Stimulated activated naive CD8-positive, alpha-beta T cell treated with anti-CD3 and anti-CD28 coated beads, Interleukin-15, amount 100 ng/mL, for 72 hours (primary cell): ENCODE results near the gene PGS1.
"Not testable (repeated sequence)": the region's sequence is repeated elsewhere in the genome, so short reads cannot be mapped to it uniquely, and the experiment has no call there.

Experiments used
- ATAC-seq: fragments of 150-1000 bp; cut with Tn5 transposase; 2 replicates; pipeline ENCODE4 v1.10.0; 2021; ENCODE audit warnings: mild to moderate bottlenecking, moderate library complexity
- DNase-seq, 2 donors: peaks; one replicate each; pipeline ENCODE4 v3.0.0; 2021 to 2022
- H3K27ac Mint-ChIP-seq, 2 donors: one replicate each; pipeline ENCODE4 v1.8.0; 2022; ENCODE audit warnings: mild to moderate bottlenecking in 2 of 2, mixed read lengths in 2 of 2, moderate library complexity in 2 of 2
- H3K27me3 Mint-ChIP-seq: one replicate; pipeline ENCODE4 v1.8.0; 2022; ENCODE audit warnings: mixed read lengths
- H3K4me1 Mint-ChIP-seq: one replicate; pipeline ENCODE4 v1.8.0; 2022; ENCODE audit warnings: mild to moderate bottlenecking, mixed read lengths
- H3K4me3 Mint-ChIP-seq, 2 donors: one replicate each; pipeline ENCODE4 v1.8.0; 2022; ENCODE audit warnings: mild to moderate bottlenecking in 2 of 2, mixed read lengths in 2 of 2, moderate library complexity in 1 of 2
- H3K9me3 Mint-ChIP-seq, 2 donors: one replicate each; pipeline ENCODE4 v1.8.0; 2022; ENCODE audit warnings: mixed read lengths in 2 of 2

PGS1 gene

GRCh38 chr17:78446833-78447232 lies 68.4 kb downstream of the PGS1 start:
- no peak for DNase-seq
- no peaks in the 10 kb centered on the region for H3K9me3 Mint-ChIP-seq
- H3K4me1 Mint-ChIP-seq = peaks cover 7% of the 10 kb centered on the region
- no peaks in the 10 kb centered on the region for H3K27me3 Mint-ChIP-seq
- no peak for ATAC-seq
- no peak overlapping the region for H3K27ac Mint-ChIP-seq
- no peak overlapping the region for H3K4me3 Mint-ChIP-seq

- DNase-seq (no peak), ATAC-seq (no peak)
- Mint-ChIP-seq H3K27ac (no peak overlapping the region), H3K4me1 (peaks cover 7% of the 10 kb centered on the region), H3K9me3 (no peaks in the 10 kb centered on the region), H3K4me3 (no peak overlapping the region), H3K27me3 (no peaks in the 10 kb centered on the region)
These were observed 70.0 kb downstream of the PGS1 start for GRCh38 chr17:78448356-78448993.

- Mint-ChIP-seq H3K9me3 (no peaks in the 10 kb centered on the region), H3K4me3 (no peak overlapping the region)
- ATAC-seq = no peak
These were observed 71.6 kb downstream of the PGS1 start for GRCh38 chr17:78449983-78450595.

GRCh38 chr17:78450696-78451345 lies 72.4 kb downstream of the PGS1 start:
- ATAC-seq (no peak), DNase-seq (no peak)
- H3K4me3 Mint-ChIP-seq = no peak overlapping the region
- H3K4me1 Mint-ChIP-seq = peaks cover 7% of the 10 kb centered on the region
- no peak overlapping the region for H3K27ac Mint-ChIP-seq
- H3K9me3 Mint-ChIP-seq = no peaks in the 10 kb centered on the region
- no peaks in the 10 kb centered on the region for H3K27me3 Mint-ChIP-seq

More at GRCh38 chr17:78449983-78450595, 71.6 kb downstream of the PGS1 start:
- no peak overlapping the region for H3K27ac Mint-ChIP-seq
- peaks cover 7% of the 10 kb centered on the region for H3K4me1 Mint-ChIP-seq
- no peaks in the 10 kb centered on the region for H3K27me3 Mint-ChIP-seq
- no peak for DNase-seq

- Mint-ChIP-seq H3K4me3 (no peak overlapping the region), H3K27me3 (no peaks in the 10 kb centered on the region), H3K27ac (peak overlapping the region in 1 of 2 donors; percentile 55), H3K4me1 (peaks cover 7% of the 10 kb centered on the region), H3K9me3 (no peaks in the 10 kb centered on the region)
- no peak for DNase-seq
- no peak for ATAC-seq
These were observed 73.3 kb downstream of the PGS1 start for GRCh38 chr17:78451753-78452152.

- DNase-seq (no peak), ATAC-seq (no peak)
- no peaks in the 10 kb centered on the region for H3K9me3 Mint-ChIP-seq
- no peak overlapping the region for H3K4me3 Mint-ChIP-seq
- H3K4me1 Mint-ChIP-seq = peaks cover 7% of the 10 kb centered on the region
- H3K27me3 Mint-ChIP-seq = no peaks in the 10 kb centered on the region
- no peak overlapping the region for H3K27ac Mint-ChIP-seq
These were observed 75.9 kb downstream of the PGS1 start for GRCh38 chr17:78454346-78454745.

- Mint-ChIP-seq H3K9me3 (no peaks in the 10 kb centered on the region), H3K4me1 (no peaks in the 10 kb centered on the region), H3K27ac (no peak overlapping the region), H3K27me3 (no peaks in the 10 kb centered on the region), H3K4me3 (no peak overlapping the region)
- no peak for DNase-seq
- ATAC-seq = no peak
These were observed 79.6 kb downstream of the PGS1 start for GRCh38 chr17:78458091-78458490.

GRCh38 chr17:78458736-78459335 lies 80.4 kb downstream of the PGS1 start:
- no peaks in the 10 kb centered on the region for H3K9me3 Mint-ChIP-seq
- no peak for ATAC-seq
- no peak overlapping the region for H3K4me3 Mint-ChIP-seq
- DNase-seq = no peak
- no peaks in the 10 kb centered on the region for H3K27me3 Mint-ChIP-seq
- peak overlapping the region in 1 of 2 donors; percentile 19 for H3K27ac Mint-ChIP-seq
- no peaks in the 10 kb centered on the region for H3K4me1 Mint-ChIP-seq

GRCh38 chr17:78459696-78460095 lies 81.2 kb downstream of the PGS1 start:
- no peaks in the 10 kb centered on the region for H3K9me3 Mint-ChIP-seq
- no peak for DNase-seq

GRCh38 chr17:78460176-78460675 lies 81.8 kb downstream of the PGS1 start:
- H3K4me3 Mint-ChIP-seq = no peak overlapping the region
- H3K27ac Mint-ChIP-seq = no peak overlapping the region
- DNase-seq (no peak), ATAC-seq (no peak)
- no peaks in the 10 kb centered on the region for H3K9me3 Mint-ChIP-seq
- no peaks in the 10 kb centered on the region for H3K4me1 Mint-ChIP-seq
- no peaks in the 10 kb centered on the region for H3K27me3 Mint-ChIP-seq

More at GRCh38 chr17:78459696-78460095, 81.2 kb downstream of the PGS1 start:
- H3K27me3 Mint-ChIP-seq = no peaks in the 10 kb centered on the region
- H3K4me1 Mint-ChIP-seq = no peaks in the 10 kb centered on the region
- H3K27ac Mint-ChIP-seq = no peak overlapping the region
- no peak overlapping the region for H3K4me3 Mint-ChIP-seq
- no peak for ATAC-seq

- H3K27ac Mint-ChIP-seq = no peak overlapping the region
- no peaks in the 10 kb centered on the region for H3K9me3 Mint-ChIP-seq
- H3K27me3 Mint-ChIP-seq = no peaks in the 10 kb centered on the region
- ATAC-seq (no peak), DNase-seq (no peak)
- no peaks in the 10 kb centered on the region for H3K4me1 Mint-ChIP-seq
- H3K4me3 Mint-ChIP-seq = no peak overlapping the region
These were observed 82.7 kb downstream of the PGS1 start for GRCh38 chr17:78460951-78461798.

- Mint-ChIP-seq H3K27ac (no peak overlapping the region), H3K4me3 (no peak overlapping the region), H3K27me3 (no peaks in the 10 kb centered on the region), H3K4me1 (no peaks in the 10 kb centered on the region), H3K9me3 (no peaks in the 10 kb centered on the region)
- DNase-seq (no peak), ATAC-seq (no peak)
These were observed 83.3 kb downstream of the PGS1 start for GRCh38 chr17:78461799-78462053.

- H3K27me3 Mint-ChIP-seq = no peaks in the 10 kb centered on the region
- ATAC-seq (no peak), DNase-seq (no peak)
These were observed 83.7 kb downstream of the PGS1 start for GRCh38 chr17:78462148-78462547.

GRCh38 chr17:78466109-78466785 lies 87.8 kb downstream of the PGS1 start:
- H3K9me3 Mint-ChIP-seq, H3K27me3 Mint-ChIP-seq, H3K27ac Mint-ChIP-seq, H3K4me1 Mint-ChIP-seq, H3K4me3 Mint-ChIP-seq, DNase-seq, ATAC-seq: not testable (repeated sequence)

More at GRCh38 chr17:78462148-78462547, 83.7 kb downstream of the PGS1 start:
- no peak overlapping the region for H3K4me3 Mint-ChIP-seq
- no peaks in the 10 kb centered on the region for H3K4me1 Mint-ChIP-seq
- no peaks in the 10 kb centered on the region for H3K9me3 Mint-ChIP-seq
- peak overlapping the region in 1 of 2 donors; percentile 59 for H3K27ac Mint-ChIP-seq
